ENCODE measurements around the gene ANKRD39. TPM values are rescaled to one million over a fixed set of nuclear protein-coding genes. Genes with fewer than 3 reads are reported as not detected.

Gene ANKRD39
- total and polyA plus RNA-seq, 9 of the 15 experiments (the other 6 are each of a cell fraction or from before 2014, with no cell fraction given), result 8.2 to 33.1 (median 23.8) TPM

DNA sequence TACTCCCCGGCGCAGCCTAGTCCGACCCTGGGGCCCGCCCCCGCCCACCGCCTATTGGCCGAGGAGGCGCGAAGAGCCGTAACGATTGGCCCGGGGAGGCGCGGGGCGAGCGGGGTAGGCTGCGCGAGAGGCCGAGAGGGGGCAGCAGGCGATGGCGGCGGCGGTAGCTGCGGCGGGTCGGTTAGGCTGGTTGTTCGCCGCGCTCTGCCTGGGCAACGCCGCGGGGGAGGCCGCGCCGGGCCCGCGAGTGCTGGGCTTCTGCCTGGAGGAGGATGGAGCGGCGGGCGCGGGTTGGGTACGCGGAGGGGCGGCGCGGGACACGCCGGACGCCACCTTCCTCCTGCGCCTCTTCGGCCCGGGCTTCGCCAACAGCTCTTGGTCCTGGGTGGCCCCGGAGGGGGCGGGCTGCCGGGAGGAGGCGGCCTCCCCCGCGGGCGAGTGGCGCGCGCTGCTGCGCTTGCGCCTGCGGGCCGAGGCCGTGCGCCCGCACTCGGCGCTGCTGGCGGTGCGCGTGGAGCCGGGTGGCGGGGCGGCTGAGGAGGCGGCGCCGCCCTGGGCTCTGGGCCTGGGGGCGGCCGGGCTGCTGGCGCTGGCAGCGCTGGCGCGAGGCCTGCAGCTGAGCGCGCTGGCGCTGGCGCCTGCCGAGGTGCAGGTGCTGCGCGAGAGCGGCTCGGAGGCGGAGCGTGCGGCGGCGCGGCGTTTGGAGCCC is 41.5 kb downstream of the ANKRD39 start, which contains the start of gene CNNM3 (continued):
- TF ChIP-seq, protein P1, sequence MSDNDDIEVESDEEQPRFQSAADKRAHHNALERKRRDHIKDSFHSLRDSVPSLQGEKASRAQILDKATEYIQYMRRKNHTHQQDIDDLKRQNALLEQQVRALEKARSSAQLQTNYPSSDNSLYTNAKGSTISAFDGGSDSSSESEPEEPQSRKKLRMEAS (CRISPR knock-in tag; IDR thresholded peaks at IDR 0.05), result peak; percentile 49; the same call in 1 of the 2 replicates
- TF ChIP-seq POLR2B (IDR thresholded peaks at IDR 0.05; ENCODE audit: low read depth, partially characterized antibody) (peak; percentile 59), TAF1 (IDR thresholded peaks at IDR 0.05; ENCODE audit: control insufficient read depth, extremely low read depth, insufficient read depth, low read length, severe bottlenecking) (no peak), PHF20 (IDR thresholded peaks at IDR 0.05; ENCODE audit: partially characterized antibody) (peak; percentile 48), MAFF (IDR thresholded peaks at IDR 0.05; ENCODE audit: low read length) (no peak), RHOXF2B (CRISPR knock-in tag; conservative IDR thresholded peaks at IDR 0.05) (no peak), MED1 (CRISPR knock-in tag; IDR thresholded peaks at IDR 0.05; ENCODE audit: borderline replicate concordance) (no peak), NFIC (IDR thresholded peaks at IDR 0.05) (peak; percentile 47), RNF2 (IDR thresholded peaks at IDR 0.05) (no peak), ZNF140 (CRISPR knock-in tag; IDR thresholded peaks at IDR 0.05) (no peak), ZNF134 (CRISPR knock-in tag; conservative IDR thresholded peaks at IDR 0.05) (no peak)
- TF ChIP-seq, protein P2, sequence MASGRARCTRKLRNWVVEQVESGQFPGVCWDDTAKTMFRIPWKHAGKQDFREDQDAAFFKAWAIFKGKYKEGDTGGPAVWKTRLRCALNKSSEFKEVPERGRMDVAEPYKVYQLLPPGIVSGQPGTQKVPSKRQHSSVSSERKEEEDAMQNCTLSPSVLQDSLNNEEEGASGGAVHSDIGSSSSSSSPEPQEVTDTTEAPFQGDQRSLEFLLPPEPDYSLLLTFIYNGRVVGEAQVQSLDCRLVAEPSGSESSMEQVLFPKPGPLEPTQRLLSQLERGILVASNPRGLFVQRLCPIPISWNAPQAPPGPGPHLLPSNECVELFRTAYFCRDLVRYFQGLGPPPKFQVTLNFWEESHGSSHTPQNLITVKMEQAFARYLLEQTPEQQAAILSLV (tag; IDR thresholded peaks at IDR 0.05), result no peak
- TF ChIP-seq, protein P3, sequence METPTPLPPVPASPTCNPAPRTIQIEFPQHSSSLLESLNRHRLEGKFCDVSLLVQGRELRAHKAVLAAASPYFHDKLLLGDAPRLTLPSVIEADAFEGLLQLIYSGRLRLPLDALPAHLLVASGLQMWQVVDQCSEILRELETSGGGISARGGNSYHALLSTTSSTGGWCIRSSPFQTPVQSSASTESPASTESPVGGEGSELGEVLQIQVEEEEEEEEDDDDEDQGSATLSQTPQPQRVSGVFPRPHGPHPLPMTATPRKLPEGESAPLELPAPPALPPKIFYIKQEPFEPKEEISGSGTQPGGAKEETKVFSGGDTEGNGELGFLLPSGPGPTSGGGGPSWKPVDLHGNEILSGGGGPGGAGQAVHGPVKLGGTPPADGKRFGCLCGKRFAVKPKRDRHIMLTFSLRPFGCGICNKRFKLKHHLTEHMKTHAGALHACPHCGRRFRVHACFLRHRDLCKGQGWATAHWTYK (CRISPR knock-in tag; IDR thresholded peaks at IDR 0.05), result peak; percentile 15; the same call in 1 of the 2 replicates
- TF ChIP-seq, protein P4, sequence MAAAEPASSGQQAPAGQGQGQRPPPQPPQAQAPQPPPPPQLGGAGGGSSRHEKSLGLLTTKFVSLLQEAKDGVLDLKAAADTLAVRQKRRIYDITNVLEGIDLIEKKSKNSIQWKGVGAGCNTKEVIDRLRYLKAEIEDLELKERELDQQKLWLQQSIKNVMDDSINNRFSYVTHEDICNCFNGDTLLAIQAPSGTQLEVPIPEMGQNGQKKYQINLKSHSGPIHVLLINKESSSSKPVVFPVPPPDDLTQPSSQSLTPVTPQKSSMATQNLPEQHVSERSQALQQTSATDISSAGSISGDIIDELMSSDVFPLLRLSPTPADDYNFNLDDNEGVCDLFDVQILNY (CRISPR knock-in tag; IDR thresholded peaks at IDR 0.05), result no peak
- TF ChIP-seq, protein P5, sequence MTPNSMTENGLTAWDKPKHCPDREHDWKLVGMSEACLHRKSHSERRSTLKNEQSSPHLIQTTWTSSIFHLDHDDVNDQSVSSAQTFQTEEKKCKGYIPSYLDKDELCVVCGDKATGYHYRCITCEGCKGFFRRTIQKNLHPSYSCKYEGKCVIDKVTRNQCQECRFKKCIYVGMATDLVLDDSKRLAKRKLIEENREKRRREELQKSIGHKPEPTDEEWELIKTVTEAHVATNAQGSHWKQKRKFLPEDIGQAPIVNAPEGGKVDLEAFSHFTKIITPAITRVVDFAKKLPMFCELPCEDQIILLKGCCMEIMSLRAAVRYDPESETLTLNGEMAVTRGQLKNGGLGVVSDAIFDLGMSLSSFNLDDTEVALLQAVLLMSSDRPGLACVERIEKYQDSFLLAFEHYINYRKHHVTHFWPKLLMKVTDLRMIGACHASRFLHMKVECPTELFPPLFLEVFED (CRISPR knock-in tag; conservative IDR thresholded peaks at IDR 0.05), result no peak
- TF ChIP-seq, protein P6, sequence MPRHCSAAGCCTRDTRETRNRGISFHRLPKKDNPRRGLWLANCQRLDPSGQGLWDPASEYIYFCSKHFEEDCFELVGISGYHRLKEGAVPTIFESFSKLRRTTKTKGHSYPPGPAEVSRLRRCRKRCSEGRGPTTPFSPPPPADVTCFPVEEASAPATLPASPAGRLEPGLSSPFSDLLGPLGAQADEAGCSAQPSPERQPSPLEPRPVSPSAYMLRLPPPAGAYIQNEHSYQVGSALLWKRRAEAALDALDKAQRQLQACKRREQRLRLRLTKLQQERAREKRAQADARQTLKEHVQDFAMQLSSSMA (CRISPR knock-in tag; IDR thresholded peaks at IDR 0.05), result 0 out of 2 replicates have a peak, but pooled peaks have one; percentile 17

Measured in K562 (cell line).